Measurements from ENCODE around the gene TSPAN32.
"Not testable (repeated sequence)": the region's sequence is repeated elsewhere in the genome, so short reads cannot be mapped to it uniquely, and the experiment has no call there.

TSPAN32 gene

GRCh38 chr11:2316169-2316962 is 14.6 kb downstream of the TSPAN32 start:
- DNase-seq (ENCODE audit: low read depth), result no peak

- DNase-seq (ENCODE audit: low read depth), result no peak
These were observed 15.1 kb downstream of the TSPAN32 start for GRCh38 chr11:2316963-2317244.

GRCh38 chr11:2317354-2318050 is 15.7 kb downstream of the TSPAN32 start:
- DNase-seq (ENCODE audit: low read depth), result no peak

GRCh38 chr11:2318123-2318522 is 16.3 kb downstream of the TSPAN32 start:
- DNase-seq (ENCODE audit: low read depth), result no peak

- no peak for DNase-seq (ENCODE audit: low read depth)
These were observed 16.9 kb downstream of the TSPAN32 start for GRCh38 chr11:2318707-2319106.

- no peak for DNase-seq (ENCODE audit: low read depth)
These were observed 18.1 kb downstream of the TSPAN32 start for GRCh38 chr11:2319791-2320472.

GRCh38 chr11:2320568-2321310 is 18.9 kb downstream of the TSPAN32 start:
- no peak for DNase-seq (ENCODE audit: low read depth)

GRCh38 chr11:2321311-2321683 is 19.5 kb downstream of the TSPAN32 start:
- DNase-seq (ENCODE audit: low read depth), result no peak

GRCh38 chr11:2325123-2325522 is 23.3 kb downstream of the TSPAN32 start:
- DNase-seq (ENCODE audit: low read depth), result no peak

GRCh38 chr11:2325719-2326118 is 23.9 kb downstream of the TSPAN32 start:
- no peak for DNase-seq (ENCODE audit: low read depth)

GRCh38 chr11:2327032-2327431 is 25.2 kb downstream of the TSPAN32 start:
- DNase-seq (ENCODE audit: low read depth), result no peak

- DNase-seq (ENCODE audit: low read depth), result no peak
These were observed 26.2 kb downstream of the TSPAN32 start for GRCh38 chr11:2328021-2328420.

GRCh38 chr11:2328656-2329354 is 27.0 kb downstream of the TSPAN32 start:
- DNase-seq (ENCODE audit: low read depth), result no peak

GRCh38 chr11:2329551-2329950 is 27.7 kb downstream of the TSPAN32 start:
- no peak for DNase-seq (ENCODE audit: low read depth)

- no peak for DNase-seq (ENCODE audit: low read depth)
These were observed 28.9 kb downstream of the TSPAN32 start for GRCh38 chr11:2330696-2331095.

- DNase-seq (ENCODE audit: low read depth), result no peak
These were observed 29.6 kb downstream of the TSPAN32 start for GRCh38 chr11:2331404-2331803.

GRCh38 chr11:2332569-2332968 is 30.8 kb downstream of the TSPAN32 start:
- DNase-seq (ENCODE audit: low read depth), result not testable (repeated sequence)

GRCh38 chr11:2333486-2334205 is 31.8 kb downstream of the TSPAN32 start:
- DNase-seq (ENCODE audit: low read depth), result not testable (repeated sequence)

- DNase-seq (ENCODE audit: low read depth), result not testable (repeated sequence)
These were observed 33.5 kb downstream of the TSPAN32 start for GRCh38 chr11:2335286-2335685.

- not testable (repeated sequence) for DNase-seq (ENCODE audit: low read depth)
These were observed 36.9 kb downstream of the TSPAN32 start for GRCh38 chr11:2338760-2339159.

GRCh38 chr11:2342557-2342956 is 40.7 kb downstream of the TSPAN32 start:
- DNase-seq (ENCODE audit: low read depth), result no peak

All from activated T-cell treated with anti-CD3 and anti-CD28 coated beads for 48 hours (primary cell).